HG02759 (cell line): ENCODE results near the gene DIP2C.
"Not testable (repeated sequence)": the region's sequence is repeated elsewhere in the genome, so short reads cannot be mapped to it uniquely, and the experiment has no call there.

Experiments used
- ATAC-seq: cut with Tn5 transposase; IDR thresholded peaks from one replicate; pipeline ENCODE4 v1.9.1; 2021; ENCODE audit warnings: mild to moderate bottlenecking, moderate library complexity; ENCODE audit not compliant: unreplicated experiment

Gene DIP2C

GRCh38 chr10:436911-437665 lies 252.4 kb downstream of the DIP2C start:
- ATAC-seq: no peak

DNA sequence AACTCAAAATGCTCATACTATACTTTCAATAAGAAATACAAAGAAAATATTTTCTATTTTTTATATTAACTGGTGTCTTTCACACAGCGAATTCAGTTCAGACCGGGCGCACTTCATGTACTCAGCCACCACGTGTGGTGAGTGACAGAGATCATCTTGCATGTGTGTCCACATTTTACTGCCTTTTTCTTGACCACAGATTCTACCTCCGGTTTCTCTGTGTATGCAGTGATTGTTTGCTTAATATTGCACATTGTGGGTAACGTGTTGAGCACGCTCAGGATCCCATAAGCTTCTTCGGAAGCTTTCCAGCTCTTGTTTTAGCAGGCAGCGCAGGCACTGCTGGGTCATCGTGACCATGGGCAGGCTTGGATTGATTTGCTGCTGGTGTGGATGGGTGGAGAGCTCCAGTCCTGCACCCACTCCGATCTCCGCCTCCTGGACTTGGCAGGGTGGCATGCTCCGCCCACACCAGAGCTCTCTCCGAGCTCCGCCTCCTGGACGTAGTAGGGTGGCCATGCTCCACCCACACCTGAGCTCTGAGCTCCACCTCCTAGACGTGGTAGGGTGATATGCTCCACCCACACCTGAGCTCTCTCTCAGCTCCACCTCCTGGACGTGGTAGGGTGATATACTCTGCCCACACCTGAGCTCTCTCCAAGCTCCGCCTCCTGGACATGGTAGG lies 253.3 kb downstream of the DIP2C start:
- ATAC-seq: no peak

GRCh38 chr10:435397-435796 lies 254.1 kb downstream of the DIP2C start:
- ATAC-seq: no peak

GRCh38 chr10:429696-430095 lies 259.8 kb downstream of the DIP2C start:
- no peak for ATAC-seq

DNA sequence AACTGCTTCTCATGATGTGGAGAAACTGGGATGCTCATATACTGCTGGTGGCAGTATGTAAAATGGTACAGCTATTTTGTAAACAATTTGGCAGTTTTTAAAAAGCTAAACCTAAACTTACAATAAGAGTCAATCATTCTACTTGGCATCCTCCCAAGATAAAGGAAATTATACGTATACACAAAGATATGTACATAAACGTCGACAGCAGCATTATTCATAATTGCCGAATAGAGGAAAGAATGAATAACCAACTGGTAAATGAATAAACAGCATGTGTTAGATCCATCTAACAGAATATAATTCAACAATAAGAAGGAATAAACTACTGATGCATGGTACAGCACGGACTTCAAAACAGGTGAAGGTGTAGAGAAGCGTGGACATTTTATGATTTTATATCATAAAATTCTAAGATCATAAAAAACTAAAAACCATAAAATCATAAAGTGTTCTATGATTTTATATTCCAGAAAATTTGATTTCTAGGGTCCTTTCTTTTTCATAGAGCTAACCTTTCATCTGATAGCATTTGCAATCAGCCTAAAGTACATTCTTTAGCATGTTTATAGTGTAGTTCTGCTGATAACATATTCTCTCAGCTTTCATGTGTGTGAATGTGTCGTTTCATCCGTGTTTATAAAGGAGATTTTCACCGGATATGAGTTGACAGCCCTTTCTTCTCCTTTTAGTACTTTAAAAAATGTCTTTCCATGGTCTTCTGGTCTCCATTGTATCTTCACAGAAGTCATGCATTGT lies 261.5 kb downstream of the DIP2C start:
- ATAC-seq: no peak

GRCh38 chr10:425365-425764 lies 264.1 kb downstream of the DIP2C start:
- not testable (repeated sequence) for ATAC-seq

DNA sequence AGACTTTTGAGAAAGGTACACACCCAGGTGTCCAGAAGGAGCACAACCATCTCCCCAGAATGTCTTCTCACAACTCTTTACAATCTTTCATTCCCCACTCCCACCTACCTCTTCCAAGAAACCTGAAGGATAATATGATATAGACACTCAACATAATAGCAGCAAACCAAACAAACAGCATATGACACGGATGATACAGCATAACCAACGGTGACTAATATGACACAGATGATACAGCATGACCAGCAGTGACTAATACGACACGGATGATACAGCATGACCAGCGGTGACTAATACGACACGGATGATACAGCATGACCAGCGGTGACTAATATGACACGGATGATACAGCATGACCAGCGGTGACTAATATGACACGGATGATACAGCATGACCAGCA lies 264.7 kb downstream of the DIP2C start:
- ATAC-seq: not testable (repeated sequence)

- no peak for ATAC-seq
These were observed 266.3 kb downstream of the DIP2C start for GRCh38 chr10:423178-423577.

- ATAC-seq: no peak
These were observed 266.8 kb downstream of the DIP2C start for GRCh38 chr10:422675-423074.

DNA sequence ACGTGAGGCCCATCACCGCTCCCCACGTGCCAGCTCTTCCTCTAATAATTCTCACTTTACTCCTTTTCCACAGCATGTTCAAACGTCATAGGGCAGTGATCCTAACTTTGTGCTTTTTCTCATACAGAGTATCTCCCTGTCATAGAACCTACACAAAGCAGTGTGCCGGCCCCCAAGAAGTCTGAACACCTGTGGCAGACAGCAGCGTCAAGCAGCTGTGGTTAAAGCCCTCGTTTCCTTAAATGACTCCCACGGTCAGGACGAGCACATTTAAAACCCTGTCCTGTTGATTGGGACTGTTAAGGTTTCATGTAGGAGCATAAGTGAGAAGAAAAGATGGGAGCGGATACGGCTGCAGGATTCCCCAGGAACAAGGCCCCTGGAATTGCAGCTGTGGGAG lies 267.2 kb downstream of the DIP2C start:
- no peak for ATAC-seq

DNA sequence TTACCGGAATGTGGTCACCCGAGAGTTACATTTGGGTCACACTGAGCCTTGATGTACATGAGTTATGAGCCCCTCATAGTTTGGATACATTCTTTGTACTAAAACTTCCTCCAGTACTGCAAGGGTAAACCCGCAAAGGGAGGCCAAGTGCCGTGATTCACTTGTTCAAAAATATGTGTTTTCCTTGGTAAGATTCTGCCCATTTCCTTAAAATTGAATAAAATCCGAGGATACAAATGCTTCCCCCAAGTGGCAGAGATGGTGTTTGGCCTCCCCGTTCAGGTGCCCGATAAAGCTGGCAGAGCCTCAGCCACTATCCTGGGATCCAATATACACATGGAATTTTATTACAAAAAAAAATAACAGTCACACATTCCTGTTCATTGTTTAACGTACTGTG lies 268.3 kb downstream of the DIP2C start:
- ATAC-seq: no peak

DNA sequence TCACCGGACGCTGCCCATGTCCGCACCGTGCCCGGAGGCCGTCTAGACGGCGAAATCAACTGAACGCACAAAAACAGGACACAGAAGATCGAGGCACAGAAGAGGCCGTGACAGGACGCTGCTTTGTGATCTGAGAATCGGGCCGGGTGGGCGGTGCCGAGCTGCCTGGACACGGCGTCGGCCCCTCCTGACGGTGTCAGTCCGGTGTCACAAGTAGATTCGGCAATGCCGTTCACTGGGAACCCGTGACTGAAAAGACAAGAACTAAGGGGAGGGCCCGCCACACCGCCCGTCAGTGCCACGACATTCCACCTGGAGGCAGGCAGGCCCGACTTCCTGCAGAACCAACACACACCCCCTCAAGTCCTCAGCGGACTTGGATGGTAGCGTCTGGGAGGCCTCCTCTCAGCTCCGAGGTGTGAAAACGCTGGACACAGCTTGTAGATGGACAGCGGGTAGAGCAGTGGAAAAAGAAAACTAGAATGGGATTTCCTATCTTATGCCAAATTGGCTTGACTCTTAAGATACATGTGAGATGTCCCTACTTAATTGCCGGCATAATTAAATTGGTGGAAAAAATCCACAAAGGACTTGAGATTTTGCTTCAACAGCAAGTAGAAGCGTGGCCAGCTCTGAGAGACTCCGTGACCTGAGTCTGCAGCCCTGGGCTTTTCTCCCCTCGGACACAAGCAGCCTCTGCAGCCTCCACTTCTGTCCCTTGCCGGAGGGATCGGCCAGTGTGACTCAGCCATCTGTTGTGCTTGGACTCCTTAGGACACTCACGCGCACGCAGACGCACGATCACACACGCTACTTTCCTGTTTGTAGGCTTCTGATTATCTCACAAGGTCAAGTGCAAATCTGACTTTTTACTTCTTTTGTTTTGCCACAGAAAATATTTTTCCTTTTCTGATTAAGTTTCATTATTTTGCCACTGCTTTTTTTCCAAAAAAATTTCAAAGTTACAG lies 269.0 kb downstream of the DIP2C start:
- ATAC-seq: no peak

DNA sequence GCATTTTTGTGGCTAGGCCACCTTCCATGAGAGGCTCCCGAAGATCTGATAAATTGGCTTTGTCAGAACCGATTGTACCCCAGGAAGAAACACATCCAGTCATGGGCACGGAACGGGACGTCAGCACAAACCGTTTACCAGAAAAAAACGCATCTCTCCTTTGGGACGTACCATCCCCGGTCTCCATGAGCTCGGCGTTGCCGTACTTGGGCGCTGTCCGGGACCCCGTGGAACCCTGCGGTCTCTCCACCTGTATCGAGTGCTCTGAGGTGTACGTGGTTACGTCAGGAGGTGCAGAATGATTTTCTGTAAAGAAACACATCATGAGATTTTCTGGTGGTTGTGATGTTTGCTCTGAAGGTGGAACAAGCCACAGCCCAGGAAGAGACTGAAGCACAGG lies 270.6 kb downstream of the DIP2C start:
- no peak for ATAC-seq

DNA sequence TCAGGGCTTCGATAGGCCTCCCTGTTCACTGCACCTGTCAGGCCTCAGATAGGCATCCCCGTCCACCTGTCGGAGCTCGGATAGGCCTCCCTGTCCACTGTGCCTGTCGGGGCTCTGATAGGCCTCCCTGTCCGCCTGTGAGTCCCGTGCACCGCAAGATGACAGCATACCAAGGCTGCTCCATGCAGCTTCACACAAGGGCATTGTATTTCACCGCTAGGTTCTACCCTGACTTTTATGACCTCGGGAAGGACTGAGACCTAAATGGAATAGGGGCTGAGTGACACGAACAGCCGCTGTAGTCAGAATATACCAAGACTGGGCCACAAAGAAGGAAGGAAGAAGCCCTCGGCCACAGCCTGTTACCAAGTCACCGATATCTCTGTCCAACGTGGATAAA lies 271.2 kb downstream of the DIP2C start:
- no peak for ATAC-seq

- ATAC-seq: no peak
These were observed 273.4 kb downstream of the DIP2C start for GRCh38 chr10:416091-416515.

GRCh38 chr10:413662-414071 lies 275.8 kb downstream of the DIP2C start:
- no peak for ATAC-seq

DNA sequence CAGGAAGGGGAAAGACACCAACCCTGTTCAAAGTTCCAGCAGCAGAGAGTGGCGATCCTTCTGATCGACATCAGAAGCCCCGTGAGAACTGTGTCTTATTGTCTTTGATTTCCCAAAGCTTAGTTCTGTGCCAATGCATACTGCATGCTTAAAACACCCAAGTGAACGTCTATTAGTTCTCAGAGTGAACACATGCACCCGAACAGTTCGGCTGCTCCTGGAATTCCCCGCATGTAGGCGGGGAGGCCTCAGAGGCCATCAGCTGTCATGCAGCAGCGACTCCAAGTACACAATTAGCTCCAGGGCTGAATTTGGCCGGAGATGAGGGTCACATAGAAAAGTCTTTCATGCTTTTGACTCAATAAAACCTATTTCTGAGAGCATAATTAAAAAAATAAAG lies 277.4 kb downstream of the DIP2C start:
- ATAC-seq: peak; percentile 59

- ATAC-seq: no peak
These were observed 277.9 kb downstream of the DIP2C start for GRCh38 chr10:411603-412002.

DNA sequence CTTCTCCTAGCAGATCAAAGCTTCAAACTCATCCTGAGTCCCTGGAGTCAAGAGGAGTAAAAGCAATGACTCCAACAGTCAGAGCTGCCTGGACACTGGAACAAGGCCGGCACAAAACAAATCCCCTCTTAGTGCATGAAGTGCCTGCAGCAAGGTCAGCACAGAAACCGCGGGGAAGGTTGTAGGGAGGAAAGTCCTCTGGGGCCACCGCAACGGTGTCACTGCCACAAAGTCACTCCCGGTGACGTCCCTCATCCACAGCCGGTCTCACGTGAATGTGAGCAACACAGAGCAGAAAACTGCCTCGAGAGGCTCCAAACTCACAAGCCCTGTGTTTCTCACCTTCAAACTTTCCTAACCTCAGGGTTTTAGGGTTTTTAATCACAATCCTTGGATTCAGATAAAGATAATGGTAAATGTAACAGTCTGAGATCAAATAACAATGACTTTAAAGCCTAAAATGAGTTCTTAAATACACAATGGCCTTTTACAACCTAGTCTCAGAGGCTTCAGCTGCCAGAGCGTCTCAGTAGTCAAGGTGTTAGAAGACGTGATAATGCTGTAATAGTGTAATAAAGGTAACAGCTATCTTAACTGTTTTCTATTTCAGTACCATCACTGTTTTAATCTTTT lies 279.9 kb downstream of the DIP2C start:
- no peak for ATAC-seq

DNA sequence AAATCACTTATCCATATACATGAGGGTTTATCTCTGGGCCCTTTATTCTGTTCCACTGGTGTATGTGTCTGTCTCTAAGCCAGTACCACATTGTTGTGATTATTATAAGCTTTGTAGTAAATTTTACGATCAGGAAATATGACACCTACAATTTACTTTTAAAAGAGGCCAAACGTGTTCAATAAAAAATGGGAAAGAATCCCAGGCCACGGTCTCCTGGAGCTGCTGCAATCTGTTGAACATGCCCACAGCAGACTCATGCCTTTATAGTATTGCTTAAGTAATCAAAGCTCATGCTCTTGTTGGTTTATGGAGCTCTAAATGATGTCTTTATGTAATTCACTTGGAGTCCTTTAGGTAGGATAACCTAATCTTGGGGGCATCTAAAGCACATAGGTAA lies 281.2 kb downstream of the DIP2C start:
- ATAC-seq: no peak
